ENCODE measurements around the gene LYPD6. TPM values are rescaled to one million over a fixed set of nuclear protein-coding genes. Genes with fewer than 3 reads are reported as not detected.

Gene LYPD6
- total and polyA plus RNA-seq, 8 donors: 0.64 to 18.6 (median 15.8) TPM

- Histone ChIP-seq H3K4me1 (no peaks in the 10 kb centered on the region), H3K36me3 (no peaks in the 10 kb centered on the region), H3K27me3 (peaks cover 0 to 40% of the 10 kb centered on the region in 2 donors), H3K4me3 (no peak overlapping the region), H3K27ac (no peak overlapping the region), H3K9me3 (no peaks in the 10 kb centered on the region)
- TF ChIP-seq, protein P1, sequence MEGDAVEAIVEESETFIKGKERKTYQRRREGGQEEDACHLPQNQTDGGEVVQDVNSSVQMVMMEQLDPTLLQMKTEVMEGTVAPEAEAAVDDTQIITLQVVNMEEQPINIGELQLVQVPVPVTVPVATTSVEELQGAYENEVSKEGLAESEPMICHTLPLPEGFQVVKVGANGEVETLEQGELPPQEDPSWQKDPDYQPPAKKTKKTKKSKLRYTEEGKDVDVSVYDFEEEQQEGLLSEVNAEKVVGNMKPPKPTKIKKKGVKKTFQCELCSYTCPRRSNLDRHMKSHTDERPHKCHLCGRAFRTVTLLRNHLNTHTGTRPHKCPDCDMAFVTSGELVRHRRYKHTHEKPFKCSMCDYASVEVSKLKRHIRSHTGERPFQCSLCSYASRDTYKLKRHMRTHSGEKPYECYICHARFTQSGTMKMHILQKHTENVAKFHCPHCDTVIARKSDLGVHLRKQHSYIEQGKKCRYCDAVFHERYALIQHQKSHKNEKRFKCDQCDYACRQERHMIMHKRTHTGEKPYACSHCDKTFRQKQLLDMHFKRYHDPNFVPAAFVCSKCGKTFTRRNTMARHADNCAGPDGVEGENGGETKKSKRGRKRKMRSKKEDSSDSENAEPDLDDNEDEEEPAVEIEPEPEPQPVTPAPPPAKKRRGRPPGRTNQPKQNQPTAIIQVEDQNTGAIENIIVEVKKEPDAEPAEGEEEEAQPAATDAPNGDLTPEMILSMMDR (IDR thresholded peaks at IDR 0.05): no peak
- ATAC-seq (no peak), DNase-seq (no peak)
- intact Hi-C loops (cut with DNase I): no loop called here
These were observed 110.9 kb downstream of the LYPD6 start for GRCh38 chr2:149441255-149441654.

GRCh38 chr2:149442346-149442745 is 112.0 kb downstream of the LYPD6 start:
- Histone ChIP-seq H3K27ac (no peak overlapping the region), H3K27me3 (peaks cover 0 to 39% of the 10 kb centered on the region in 2 donors), H3K4me1 (no peaks in the 10 kb centered on the region), H3K36me3 (no peaks in the 10 kb centered on the region), H3K4me3 (no peak overlapping the region), H3K9me3 (no peaks in the 10 kb centered on the region)
- ATAC-seq: no peak
- DNase-seq: no peak
- TF ChIP-seq, protein P1 (IDR thresholded peaks at IDR 0.05): no peak
- intact Hi-C loops (cut with DNase I): no loop called here

GRCh38 chr2:149443150-149443549 is 112.8 kb downstream of the LYPD6 start:
- no peaks in the 10 kb centered on the region for H3K9me3 ChIP-seq
- peaks cover 0 to 39% of the 10 kb centered on the region in 2 donors for H3K27me3 ChIP-seq
- H3K4me1 ChIP-seq: no peaks in the 10 kb centered on the region
- H3K27ac ChIP-seq: no peak overlapping the region
- no peak for ATAC-seq
- no peaks in the 10 kb centered on the region for H3K36me3 ChIP-seq
- intact Hi-C loops (cut with DNase I): no loop called here
- H3K4me3 ChIP-seq: no peak overlapping the region
- TF ChIP-seq, protein P1 (IDR thresholded peaks at IDR 0.05): no peak
- no peak for DNase-seq

- Histone ChIP-seq H3K36me3 (no peaks in the 10 kb centered on the region), H3K27ac (no peak overlapping the region), H3K4me3 (no peak overlapping the region), H3K27me3 (peaks cover 0 to 54% of the 10 kb centered on the region in 2 donors), H3K9me3 (no peaks in the 10 kb centered on the region), H3K4me1 (no peaks in the 10 kb centered on the region)
- DNase-seq (no peak), ATAC-seq (no peak)
- intact Hi-C loops (cut with DNase I): no loop called here
- TF ChIP-seq, protein P1 (IDR thresholded peaks at IDR 0.05): no peak
These were observed 116.4 kb downstream of the LYPD6 start for GRCh38 chr2:149446748-149447147.

- no peak for ATAC-seq
- intact Hi-C loops (cut with DNase I): no loop called here
- H3K4me3 ChIP-seq: no peak overlapping the region
These were observed 117.9 kb downstream of the LYPD6 start for GRCh38 chr2:149448315-149448714.

More at GRCh38 chr2:149448315-149448714, 117.9 kb downstream of the LYPD6 start:
- Histone ChIP-seq H3K4me1 (no peaks in the 10 kb centered on the region), H3K9me3 (no peaks in the 10 kb centered on the region), H3K36me3 (no peaks in the 10 kb centered on the region), H3K27me3 (peaks cover 0 to 55% of the 10 kb centered on the region in 2 donors), H3K27ac (no peak overlapping the region)
- TF ChIP-seq, protein P1 (IDR thresholded peaks at IDR 0.05): no peak
- no peak for DNase-seq
